HL-60 (cell line): Measurements from ENCODE around the gene PDE4A.
A peak's percentile ranks its signal among the peaks of the same experiment; 100 is the strongest.

Experiments
- DNase-seq, 2 experiments: peaks; one replicate each; pipeline ENCODE4 v3.0.0-alpha.2; 2010 to 2020; ENCODE audit warnings: low read depth in 1 of 2, low spot score in 1 of 2
- H3K27ac ChIP-seq: fragments of 250-450 bp; sonication (Bioruptor Pico); replicated peaks from 2 replicates; pipeline ENCODE4 v1.5.1; 2020; ENCODE audit warnings: mild to moderate bottlenecking, moderate library complexity
- H3K27me3 ChIP-seq: fragments of 250-450 bp; sonication (Bioruptor Pico); 2 replicates; pipeline ENCODE4 v1.5.1; 2021; ENCODE audit warnings: mild to moderate bottlenecking, moderate library complexity; ENCODE audit not compliant: insufficient read depth, poor library complexity, severe bottlenecking
- H3K4me3 ChIP-seq: replicated peaks from 2 replicates; pipeline ENCODE4 v1.5.1; 2011; ENCODE audit warnings: mild to moderate bottlenecking, control low read depth, low read length; ENCODE audit not compliant: insufficient read depth
- CTCF ChIP-seq: IDR thresholded peaks from one replicate; pipeline ENCODE4 v1.5.1; 2011; ENCODE audit warnings: low read length, control low read depth, inconsistent platforms; ENCODE audit not compliant: insufficient read depth
- GABPA ChIP-seq: IDR thresholded peaks from 2 replicates; pipeline ENCODE4 v1.6.1; 2012; ENCODE audit warnings: low read depth
- POLR2AphosphoS5 ChIP-seq: IDR thresholded peaks from 2 replicates; pipeline ENCODE4 v1.6.1; 2012; ENCODE audit warnings: low read depth
- REST ChIP-seq: IDR thresholded peaks from 2 replicates; pipeline ENCODE4 v1.6.1; 2012; ENCODE audit warnings: low read depth; ENCODE audit not compliant: insufficient replicate concordance
- SPI1 ChIP-seq: IDR thresholded peaks from 2 replicates; pipeline ENCODE4 v1.6.1; 2012; ENCODE audit warnings: low read depth, mild to moderate bottlenecking, borderline replicate concordance

Gene PDE4A

GRCh38 chr19:10404888-10405820 is 15.2 kb upstream of the PDE4A start:
- 0 out of 2 replicates have a peak overlapping the region, but pooled peaks have one; percentile 99 for H3K4me3 ChIP-seq
- TF ChIP-seq CTCF, result no peak
- TF ChIP-seq REST, result no peak
- no peak for TF ChIP-seq GABPA
- TF ChIP-seq POLR2AphosphoS5, result no peak
- TF ChIP-seq SPI1, result no peak
- H3K27me3 ChIP-seq, result peaks cover 15% of the 10 kb centered on the region
- no peak overlapping the region for H3K27ac ChIP-seq
- DNase-seq, result no peak

- Histone ChIP-seq H3K27me3 (peaks cover 15% of the 10 kb centered on the region), H3K27ac (no peak overlapping the region), H3K4me3 (no peak overlapping the region)
- TF ChIP-seq SPI1, result no peak
- no peak for TF ChIP-seq CTCF
- TF ChIP-seq GABPA, result no peak
- TF ChIP-seq REST, result no peak
- TF ChIP-seq POLR2AphosphoS5, result no peak
- no peak for DNase-seq
Observed at GRCh38 chr19:10406191-10406590, 14.1 kb upstream of the PDE4A start.

GRCh38 chr19:10407096-10407495 is 13.2 kb upstream of the PDE4A start:
- TF ChIP-seq GABPA (no peak), SPI1 (no peak), CTCF (no peak), POLR2AphosphoS5 (no peak), REST (no peak)
- DNase-seq, result no peak
- no peak overlapping the region for H3K4me3 ChIP-seq
- peaks cover 15% of the 10 kb centered on the region for H3K27me3 ChIP-seq
- no peak overlapping the region for H3K27ac ChIP-seq
